Adrenal gland (tissue), 12 donors: ENCODE measurements around the gene FABP1. TPM values are rescaled to one million over a fixed set of nuclear protein-coding genes. Genes with fewer than 3 reads are reported as not detected.

Experiments
- DNase-seq, 7 donors: peaks; one replicate each; pipeline ENCODE4 v3.0.0-alpha.2; 2019 to 2020
- H3K27ac ChIP-seq, 5 donors: fragments of 200-600 bp; sonication (generic) in 4 of 5; 1 replicate in 3 of 5; 2 replicates in 2 of 5; pipeline versions ENCODE4 v1.5.1 to v1.8.0; 2016 to 2020; ENCODE audit warnings: mild to moderate bottlenecking in 1 of 5
- H3K27me3 ChIP-seq: fragments of 200-600 bp; 2 replicates; pipeline ENCODE4 v1.8.0; 2021
- H3K36me3 ChIP-seq, 2 donors: fragments of 200-600 bp; replicated peaks in 1 of 2; 1 replicate in 1 of 2; 2 replicates in 1 of 2; pipeline versions ENCODE4 v1.5.1 to v1.8.0; 2018 to 2022
- H3K4me1 ChIP-seq, 2 donors: fragments of 200-600 bp; replicated peaks in 1 of 2; 1 replicate in 1 of 2; 2 replicates in 1 of 2; pipeline versions ENCODE4 v1.5.1 to v1.8.0; 2018 to 2021
- H3K4me3 ChIP-seq, 4 donors: fragments of 200-600 bp; sonication (generic) in 3 of 4; one replicate each; pipeline ENCODE4 v1.5.1; 2016 to 2018
- H3K9me3 ChIP-seq, 3 donors: fragments of 200-600 bp; sonication (generic) in 1 of 3; replicated peaks in 1 of 3; 1 replicate in 2 of 3; 2 replicates in 1 of 3; pipeline versions ENCODE4 v1.5.1 to v1.8.0; 2016 to 2021
- POLR2A ChIP-seq, 2 donors: fragments of 450-650 bp; IDR thresholded peaks; one replicate each; pipeline ENCODE4 v1.6.1; 2017; ENCODE audit warnings: antibody characterized with exemption in 2 of 2, mild to moderate bottlenecking in 2 of 2, moderate library complexity in 1 of 2
- WGBS, 4 donors: extraction: QIAGEN DNeasy Blood & Tissue Kit in 2 of 4; methylation state at CpG; one replicate each; pipeline versions ENCODE4 v1.1.5 to v1.1.7; 2013 to 2017; 5-methylcytosine and 5-hydroxymethylcytosine counted together
- intact Hi-C, 2 donors: fragments of 100-400 bp; cut with DNase I; formaldehyde crosslinking; loops; one replicate each; pipeline versions ENCODE4 v1.14.1 to v1.15.0; 2022 to 2023
- polyA plus RNA-seq, 3 donors: library from polyadenylated mRNA; stranded (reverse); fragments of 200-250 nt in 2 of 3; fragments of 350-450 nt in 1 of 3; fragmentation: Illumina TruSeq in 1 of 3; extraction: RNeasy Lipid Tissue Mini Kit (QIAGEN cat#74804) in 1 of 3; gene quantifications; one replicate each; pipeline ENCODE4 v1.2.3, GENCODE V29; 2013 to 2014
- total RNA-seq, 9 donors: library from RNA; depleted of rRNA in 4 of 9; stranded (reverse); fragments of >200 nt in 4 of 9; fragments of 120-200 nt in 1 of 9; fragmentation: NEBNext Ultra II Directional in 1 of 9; extraction: Animal tissue kit (Norgen Biotek cat#: 25700) in 1 of 9; gene quantifications; one replicate each; pipeline versions ENCODE4 v1.1.0 to v1.2.4, GENCODE V29; 2013 to 2023
- TF ChIP-seq, protein P1 (sequence below), 6 experiments: fragments of 450-650 bp in 4 of 6; fragments of 200-600 bp in 2 of 6; sonication (generic) in 1 of 6; IDR thresholded peaks; 1 replicate in 5 of 6; 2 replicates in 1 of 6; pipeline versions ENCODE4 v1.5.1 to v1.8.0; 2016 to 2021; ENCODE audit warnings: antibody characterized with exemption in 6 of 6, mild to moderate bottlenecking in 2 of 6, moderate library complexity in 1 of 6
- donor health status: healthy with polysubstance abuse.
- donor health status: Bipolar disorder and iron deficiency.
- donor health status: DM: yes; HTN: yes; CAD: no.
- donor health status: DM: no; HTN: no; CAD: no.
- donor health status: DM: no; HTN: no; CAD: no.
- donor health status: DM: yes; HTN: yes; CAD: no.

FABP1 gene
- total and polyA plus RNA-seq, 12 donors: 0.43 to 4.9 (median 1.0) TPM; not detected in 7

GRCh38 chr2:88090446-88091283 is 37.2 kb downstream of the FABP1 start:
- WGBS, 4 donors: 79 to 83% (median 81%) methylated on average over 8 of the region's 8 CpGs
- Histone ChIP-seq H3K36me3 (no peaks in the 10 kb centered on the region), H3K4me3 (no peak overlapping the region), H3K27me3 (no peaks in the 10 kb centered on the region), H3K4me1 (no peaks in the 10 kb centered on the region), H3K9me3 (no peaks in the 10 kb centered on the region), H3K27ac (no peak overlapping the region)
- TF ChIP-seq POLR2A (IDR thresholded peaks at IDR 0.05): no peak
- TF ChIP-seq, protein P1, sequence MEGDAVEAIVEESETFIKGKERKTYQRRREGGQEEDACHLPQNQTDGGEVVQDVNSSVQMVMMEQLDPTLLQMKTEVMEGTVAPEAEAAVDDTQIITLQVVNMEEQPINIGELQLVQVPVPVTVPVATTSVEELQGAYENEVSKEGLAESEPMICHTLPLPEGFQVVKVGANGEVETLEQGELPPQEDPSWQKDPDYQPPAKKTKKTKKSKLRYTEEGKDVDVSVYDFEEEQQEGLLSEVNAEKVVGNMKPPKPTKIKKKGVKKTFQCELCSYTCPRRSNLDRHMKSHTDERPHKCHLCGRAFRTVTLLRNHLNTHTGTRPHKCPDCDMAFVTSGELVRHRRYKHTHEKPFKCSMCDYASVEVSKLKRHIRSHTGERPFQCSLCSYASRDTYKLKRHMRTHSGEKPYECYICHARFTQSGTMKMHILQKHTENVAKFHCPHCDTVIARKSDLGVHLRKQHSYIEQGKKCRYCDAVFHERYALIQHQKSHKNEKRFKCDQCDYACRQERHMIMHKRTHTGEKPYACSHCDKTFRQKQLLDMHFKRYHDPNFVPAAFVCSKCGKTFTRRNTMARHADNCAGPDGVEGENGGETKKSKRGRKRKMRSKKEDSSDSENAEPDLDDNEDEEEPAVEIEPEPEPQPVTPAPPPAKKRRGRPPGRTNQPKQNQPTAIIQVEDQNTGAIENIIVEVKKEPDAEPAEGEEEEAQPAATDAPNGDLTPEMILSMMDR (IDR thresholded peaks at IDR 0.05): no peak
- DNase-seq: no peak
- intact Hi-C loops: no loop called here

DNA sequence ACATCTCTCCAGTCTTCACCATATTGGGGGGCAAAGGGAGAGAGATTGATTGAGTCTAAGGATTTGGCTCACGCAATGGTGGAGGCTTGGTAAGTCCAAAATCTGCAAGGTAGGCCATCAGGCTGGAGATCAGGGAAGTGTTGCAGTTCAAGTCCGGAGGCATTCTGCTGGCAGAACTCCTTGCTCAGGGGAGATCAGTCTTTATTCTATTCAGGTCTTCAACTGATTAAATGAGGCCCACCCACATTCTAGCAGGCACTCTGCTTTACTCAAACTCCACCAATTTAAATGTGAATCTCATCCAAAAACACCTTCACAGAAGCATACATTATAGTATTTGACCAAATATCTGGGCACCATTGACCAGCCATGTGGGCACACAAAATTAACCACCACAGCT is 38.9 kb downstream of the FABP1 start:
- H3K9me3 ChIP-seq: no peaks in the 10 kb centered on the region
- 85 to 97% (median 90%) methylated on average over 2 of the region's 2 CpGs for WGBS, 4 donors
- TF ChIP-seq POLR2A (IDR thresholded peaks at IDR 0.05): no peak
- H3K27me3 ChIP-seq: no peaks in the 10 kb centered on the region
- no peaks in the 10 kb centered on the region for H3K4me1 ChIP-seq
- no peak overlapping the region for H3K4me3 ChIP-seq
- no peaks in the 10 kb centered on the region for H3K36me3 ChIP-seq
- intact Hi-C loops: no loop called here
- DNase-seq: no peak
- no peak overlapping the region for H3K27ac ChIP-seq

- no peak overlapping the region for H3K27ac ChIP-seq
- 90 to 94% (median 90%) methylated on average over 10 to 17 of the region's 17 CpGs for WGBS, 4 donors
- DNase-seq: no peak
- no peaks in the 10 kb centered on the region for H3K9me3 ChIP-seq
- H3K36me3 ChIP-seq: no peaks in the 10 kb centered on the region
- no peak overlapping the region for H3K4me3 ChIP-seq
- H3K27me3 ChIP-seq: no peaks in the 10 kb centered on the region
- TF ChIP-seq, protein P1 (IDR thresholded peaks at IDR 0.05): no peak
- TF ChIP-seq POLR2A (IDR thresholded peaks at IDR 0.05): no peak
- no peaks in the 10 kb centered on the region for H3K4me1 ChIP-seq
- intact Hi-C loops: no loop called here
These were observed 40.1 kb downstream of the FABP1 start for GRCh38 chr2:88087763-88088162.

DNA sequence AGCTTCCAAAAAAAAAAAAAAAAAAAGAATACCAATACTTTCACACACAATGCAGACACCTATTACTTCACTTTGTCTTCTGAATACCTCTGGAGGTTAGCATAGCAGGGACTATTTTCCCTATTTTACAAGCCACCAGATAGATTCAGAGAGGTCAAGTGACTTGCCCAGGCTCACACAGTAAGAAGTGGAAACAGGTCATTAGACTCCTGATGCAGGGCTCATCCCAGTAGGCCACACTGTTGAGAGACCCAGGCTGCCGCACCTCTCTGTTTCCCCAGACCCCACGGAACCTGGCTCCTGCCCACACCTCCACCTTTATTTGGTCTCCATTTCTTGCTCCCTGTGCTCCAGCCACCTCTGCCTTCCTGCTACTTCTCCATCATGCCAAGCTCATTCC is 40.8 kb downstream of the FABP1 start:
- Histone ChIP-seq H3K27me3 (no peaks in the 10 kb centered on the region), H3K36me3 (no peaks in the 10 kb centered on the region), H3K27ac (no peak overlapping the region), H3K4me1 (no peaks in the 10 kb centered on the region), H3K4me3 (no peak overlapping the region), H3K9me3 (no peaks in the 10 kb centered on the region)
- no peak for DNase-seq
- 81 to 91% (median 89%) methylated on average over 2 of the region's 2 CpGs for WGBS, 4 donors
- intact Hi-C loops: no loop called here
- no peak for TF ChIP-seq POLR2A (IDR thresholded peaks at IDR 0.05)
- TF ChIP-seq, protein P1 (IDR thresholded peaks at IDR 0.05): no peak

- no peak for TF ChIP-seq POLR2A (IDR thresholded peaks at IDR 0.05)
- TF ChIP-seq, protein P1 (IDR thresholded peaks at IDR 0.05): no peak
- 82 to 92% (median 87%) methylated on average over 9 of the region's 9 CpGs for WGBS, 4 donors
- Histone ChIP-seq H3K4me1 (no peaks in the 10 kb centered on the region), H3K27ac (no peak overlapping the region), H3K36me3 (no peaks in the 10 kb centered on the region), H3K27me3 (no peaks in the 10 kb centered on the region), H3K4me3 (no peak overlapping the region), H3K9me3 (no peaks in the 10 kb centered on the region)
- intact Hi-C loops: no loop called here
- no peak for DNase-seq
These were observed 41.5 kb downstream of the FABP1 start for GRCh38 chr2:88086401-88086800.
